ENCODE results near the gene TMEM132E.

TMEM132E gene

DNA sequence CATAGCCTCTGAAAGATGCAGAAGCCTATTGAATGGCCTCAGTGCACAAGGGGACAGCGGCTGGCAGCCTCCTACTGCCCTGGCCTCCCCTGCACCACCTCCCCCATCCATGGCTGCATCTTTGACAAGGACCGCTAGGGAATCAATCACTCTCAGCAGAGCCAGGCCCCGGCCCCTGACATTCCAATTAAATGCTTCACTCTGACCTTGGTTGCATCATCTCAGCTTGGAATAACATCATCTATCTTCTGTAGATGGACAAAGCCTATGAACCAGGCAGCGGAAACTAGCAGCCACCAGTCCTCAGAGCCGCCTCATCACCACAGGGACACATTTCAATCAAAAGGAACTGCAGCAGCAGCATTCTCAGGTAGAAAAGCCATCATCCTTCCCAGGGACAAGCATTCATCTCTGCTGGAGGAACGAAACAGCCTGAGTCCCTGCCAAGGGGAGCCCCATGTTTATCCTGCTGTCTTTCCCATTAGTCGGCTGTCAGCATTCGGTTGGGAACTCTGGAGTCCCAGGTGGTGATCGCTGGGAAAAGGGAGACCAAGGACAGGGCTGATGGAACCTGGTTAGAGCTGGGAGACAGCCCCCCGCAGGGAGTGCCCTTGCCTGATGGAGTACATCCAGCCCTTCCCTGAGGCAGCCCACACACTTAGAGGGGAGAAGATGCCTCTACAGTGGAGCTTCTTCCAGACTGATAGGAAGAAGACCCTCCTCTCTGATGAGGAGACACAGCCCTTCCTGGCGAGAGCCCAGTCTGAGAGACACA lies 11.5 kb upstream of the TMEM132E start:
- DNase-seq (ENCODE audit: low spot score): peak; percentile 69

DNA sequence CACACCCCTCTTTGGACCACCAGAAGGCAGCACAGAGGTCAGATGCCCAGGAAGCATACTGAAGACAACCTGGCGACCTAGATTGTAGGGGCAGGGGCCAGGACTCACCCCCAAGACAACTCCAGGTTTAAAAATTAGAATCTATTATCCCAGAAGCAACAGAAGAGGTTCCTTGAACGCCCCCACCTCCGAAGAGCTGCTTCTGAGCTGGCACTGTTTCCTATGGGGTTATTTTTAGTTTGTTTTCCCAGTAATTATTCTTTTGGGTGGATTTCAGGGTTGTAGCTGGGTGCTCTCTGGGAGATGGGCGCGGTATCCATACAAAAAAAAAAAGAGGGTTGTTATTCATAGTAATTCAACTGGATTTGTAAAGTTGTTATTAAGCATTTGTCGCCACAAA lies 10.4 kb upstream of the TMEM132E start:
- DNase-seq (ENCODE audit: low spot score): no peak

DNA sequence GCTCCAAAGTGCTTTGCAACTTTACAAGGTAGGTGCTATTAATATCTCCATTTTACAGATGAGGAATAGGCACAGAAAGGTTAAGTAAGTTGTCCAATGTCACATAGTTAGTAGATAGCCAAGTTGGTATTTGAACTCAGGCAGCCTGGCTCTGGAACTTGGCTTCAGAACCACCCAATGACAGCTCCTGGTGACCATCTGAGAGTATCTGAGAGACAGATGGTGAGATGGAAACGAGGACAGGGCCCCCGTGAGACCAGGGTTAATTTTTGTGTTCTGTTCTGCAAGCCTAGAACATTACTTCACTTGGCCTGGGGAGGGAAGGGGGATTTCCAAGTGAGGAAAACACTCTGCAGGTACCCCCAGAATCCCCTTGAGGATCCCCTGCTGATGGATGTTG lies 9.8 kb upstream of the TMEM132E start:
- no peak for DNase-seq (ENCODE audit: low spot score)

DNA sequence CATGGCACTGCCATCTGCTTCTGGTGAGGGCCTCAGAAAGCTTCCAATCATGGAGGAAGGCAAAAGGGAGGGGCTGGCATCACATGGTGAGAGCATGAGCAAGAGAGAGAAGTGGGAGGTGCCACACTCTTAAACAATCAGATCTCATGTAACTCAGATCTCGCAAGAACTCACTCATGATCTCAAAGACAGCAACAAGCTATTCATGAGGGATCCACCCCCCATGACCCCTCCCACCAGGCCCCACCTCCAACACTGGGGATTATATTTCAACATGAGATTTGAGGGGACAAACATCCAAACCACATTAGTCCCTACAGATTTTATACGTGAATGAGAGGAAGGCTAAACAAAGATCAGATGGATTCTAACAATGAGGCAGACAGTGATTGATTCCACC lies 8.9 kb upstream of the TMEM132E start:
- peak; percentile 53 for DNase-seq (ENCODE audit: low spot score)

DNA sequence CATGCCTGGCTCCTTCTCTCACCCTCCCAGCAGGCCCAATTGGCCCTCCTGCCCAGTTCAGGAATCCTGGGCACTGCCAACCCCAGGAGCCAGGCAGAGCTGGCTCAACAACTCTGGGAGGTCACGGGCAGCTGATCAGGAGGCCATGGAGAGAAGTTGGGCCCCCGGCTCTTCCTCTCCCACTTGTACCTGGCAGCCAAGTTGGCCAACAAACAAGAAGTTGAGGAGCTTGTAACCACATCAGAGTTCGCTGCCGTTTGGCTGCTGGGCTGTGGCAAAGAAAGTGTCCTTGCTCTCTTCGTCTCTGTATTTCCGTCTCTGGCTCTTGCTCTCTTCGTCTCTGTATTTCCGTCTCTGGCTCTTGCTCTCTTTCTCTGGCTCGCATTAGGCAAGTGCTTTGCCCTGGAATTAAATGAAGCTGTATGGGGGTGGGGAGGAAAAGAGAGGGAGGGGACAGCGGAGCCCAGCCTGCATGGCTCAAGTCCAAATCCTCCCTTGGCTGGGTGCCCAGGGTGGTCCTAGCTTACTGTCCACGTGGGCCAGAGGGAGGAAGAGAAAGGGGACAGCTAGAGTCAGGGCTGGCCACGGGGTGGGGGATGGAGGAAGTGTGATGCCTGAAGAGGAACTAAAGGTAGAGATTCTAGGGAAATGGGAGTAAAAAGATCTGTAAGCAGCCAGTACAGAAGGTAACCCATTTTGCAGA lies 7.8 kb upstream of the TMEM132E start:
- no peak for DNase-seq (ENCODE audit: low spot score)

DNA sequence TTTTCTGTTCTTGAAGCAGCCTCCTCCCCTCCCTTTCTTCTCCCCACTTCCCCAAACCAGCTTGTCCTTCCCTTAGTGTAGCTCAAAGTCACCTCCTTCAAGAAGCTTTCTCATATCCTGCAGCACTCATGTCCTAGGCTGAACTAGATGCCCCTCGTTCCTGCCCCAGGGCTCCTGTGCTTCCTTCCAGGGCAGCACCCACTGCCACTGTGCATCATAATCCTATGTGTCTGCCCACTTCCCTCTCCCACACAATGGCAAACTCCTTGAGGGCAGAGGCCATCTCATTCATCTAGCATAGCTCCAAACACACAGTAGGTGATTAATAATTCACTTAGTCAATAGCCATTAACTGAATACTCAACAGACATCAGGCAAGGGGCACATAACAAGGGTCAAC lies 6.9 kb upstream of the TMEM132E start:
- DNase-seq (ENCODE audit: low spot score): no peak

DNA sequence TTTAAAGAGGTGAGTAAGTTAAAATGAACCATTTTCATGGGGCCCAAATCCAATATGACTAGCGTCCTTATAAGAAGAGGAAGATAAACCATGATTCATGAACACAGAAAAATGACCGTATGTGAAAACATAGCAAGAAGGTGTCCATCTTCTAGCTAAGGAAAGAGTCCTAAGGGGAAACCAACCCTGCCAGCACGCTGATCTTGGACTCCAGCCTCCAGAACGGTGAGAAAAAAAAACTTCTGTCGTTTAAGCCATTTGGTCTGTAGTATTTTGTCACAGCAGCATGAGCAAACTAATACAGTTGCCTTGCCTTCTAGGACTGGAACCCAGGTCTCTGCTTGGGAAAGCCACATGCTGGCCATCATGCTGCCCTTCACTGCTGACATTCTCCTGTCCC lies 4.2 kb upstream of the TMEM132E start:
- no peak for DNase-seq (ENCODE audit: low spot score)

DNA sequence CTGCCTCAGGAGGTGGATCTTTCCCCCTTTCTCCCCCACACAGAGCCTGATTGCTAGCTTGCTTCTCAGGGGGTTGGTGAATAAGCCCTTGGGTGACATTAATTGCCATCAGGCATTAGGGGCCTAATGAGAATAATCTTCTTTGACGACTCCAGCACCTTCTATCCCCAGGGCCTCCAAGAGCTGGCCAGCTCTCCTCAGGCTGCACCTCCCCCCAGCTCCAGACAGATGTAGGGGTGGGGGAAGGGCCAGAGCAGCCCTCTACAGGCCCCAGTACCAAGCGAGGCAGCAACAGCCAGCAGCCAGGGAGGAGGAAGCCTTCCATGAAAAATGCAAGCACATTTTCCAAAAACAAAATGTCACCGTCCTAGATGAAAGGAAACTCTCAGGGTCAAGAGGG lies 1.4 kb upstream of the TMEM132E start:
- peak; percentile 53 for DNase-seq (ENCODE audit: low spot score)

DNA sequence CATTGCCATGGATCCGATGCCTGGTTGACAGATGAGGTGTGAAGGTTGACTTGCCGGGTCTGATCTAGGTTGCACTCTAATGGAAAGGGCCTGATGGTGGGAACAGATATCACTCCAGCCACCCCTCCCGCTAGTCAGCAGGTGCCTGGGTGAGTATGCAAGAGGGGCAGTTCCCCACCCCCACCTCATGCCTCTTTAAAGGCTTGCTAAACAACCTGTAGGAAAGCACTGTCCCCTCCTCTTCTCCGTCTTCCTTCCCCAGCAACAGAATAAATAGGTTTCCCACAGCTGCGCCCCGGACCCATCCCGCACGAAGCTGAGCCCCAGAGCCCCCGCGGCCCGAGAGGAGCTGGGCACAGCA lies 746 bp upstream of the TMEM132E start:
- DNase-seq (ENCODE audit: low spot score): no peak

DNA sequence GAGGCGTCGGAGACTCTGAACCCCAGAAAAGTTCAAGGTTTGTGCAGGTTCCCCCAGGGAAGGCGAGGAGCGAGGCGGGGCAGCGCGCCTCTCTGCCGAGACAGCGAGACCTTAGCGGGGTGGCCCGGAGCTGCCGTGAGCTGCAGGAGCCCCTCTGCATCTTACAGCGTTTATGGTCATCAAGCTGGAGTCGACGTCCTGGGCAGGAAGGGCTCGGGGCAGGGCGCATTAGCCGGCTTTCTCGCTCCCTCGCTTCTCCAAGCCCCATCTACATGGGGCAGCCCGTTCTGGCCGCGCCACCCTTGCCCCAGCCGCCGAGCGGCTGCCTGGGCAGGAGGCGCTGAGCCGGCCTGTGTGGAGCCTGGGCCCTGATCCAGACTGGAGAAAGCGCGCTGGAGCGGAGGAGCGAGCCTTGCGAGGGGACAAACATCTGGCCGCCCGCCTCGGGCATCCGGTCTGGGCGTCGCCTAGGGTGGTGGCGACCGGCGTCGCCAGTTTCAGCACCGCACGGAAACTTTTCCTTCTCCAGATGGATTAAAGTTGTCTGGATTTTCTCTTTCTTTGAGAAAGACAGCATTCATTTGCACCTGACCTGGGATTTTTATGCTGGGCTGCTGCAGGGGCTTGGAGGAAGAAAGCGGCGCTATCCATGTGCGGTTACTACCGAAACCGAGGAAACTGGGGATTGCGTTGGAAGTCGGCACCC lies 750 bp downstream of the TMEM132E start:
- DNase-seq (ENCODE audit: low spot score): no peak

DNA sequence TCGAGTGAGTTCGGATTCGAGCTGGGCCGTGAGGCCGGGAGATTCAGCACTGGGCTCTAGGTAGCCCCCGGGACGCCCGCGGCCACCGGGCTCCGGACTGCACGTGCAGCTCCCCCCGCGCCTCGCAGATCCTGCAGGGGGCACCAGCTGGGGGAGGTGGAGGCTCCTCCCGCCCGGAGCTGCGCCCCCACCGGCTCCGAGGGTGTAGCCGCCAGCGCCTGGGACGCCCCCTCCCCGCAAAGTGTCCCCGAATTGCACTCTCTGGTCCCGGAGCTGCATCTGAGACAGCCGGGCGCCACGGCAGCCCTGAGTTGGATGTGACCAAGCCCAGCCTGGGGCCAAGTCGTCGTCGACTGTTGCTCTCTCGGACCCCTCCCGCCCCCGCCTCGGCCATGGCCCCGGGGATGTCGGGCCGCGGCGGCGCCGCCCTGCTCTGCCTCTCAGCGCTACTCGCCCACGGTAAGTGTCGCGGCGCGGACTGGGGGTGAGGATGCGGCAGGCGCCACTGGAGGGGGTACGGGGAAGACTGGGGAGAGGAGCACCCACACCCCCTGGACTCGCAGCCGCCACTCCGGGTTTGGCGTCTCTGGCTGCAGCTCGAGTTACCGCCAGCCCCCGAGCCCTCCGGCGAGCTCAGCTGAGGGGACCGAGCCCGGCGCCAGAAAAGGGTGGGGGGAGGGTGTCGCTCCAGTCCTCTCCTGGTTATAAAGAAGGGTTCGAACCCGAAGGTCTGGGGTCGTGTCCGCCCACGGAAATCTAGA lies 1.5 kb downstream of the TMEM132E start:
- DNase-seq (ENCODE audit: low spot score): peak; percentile 47

DNA sequence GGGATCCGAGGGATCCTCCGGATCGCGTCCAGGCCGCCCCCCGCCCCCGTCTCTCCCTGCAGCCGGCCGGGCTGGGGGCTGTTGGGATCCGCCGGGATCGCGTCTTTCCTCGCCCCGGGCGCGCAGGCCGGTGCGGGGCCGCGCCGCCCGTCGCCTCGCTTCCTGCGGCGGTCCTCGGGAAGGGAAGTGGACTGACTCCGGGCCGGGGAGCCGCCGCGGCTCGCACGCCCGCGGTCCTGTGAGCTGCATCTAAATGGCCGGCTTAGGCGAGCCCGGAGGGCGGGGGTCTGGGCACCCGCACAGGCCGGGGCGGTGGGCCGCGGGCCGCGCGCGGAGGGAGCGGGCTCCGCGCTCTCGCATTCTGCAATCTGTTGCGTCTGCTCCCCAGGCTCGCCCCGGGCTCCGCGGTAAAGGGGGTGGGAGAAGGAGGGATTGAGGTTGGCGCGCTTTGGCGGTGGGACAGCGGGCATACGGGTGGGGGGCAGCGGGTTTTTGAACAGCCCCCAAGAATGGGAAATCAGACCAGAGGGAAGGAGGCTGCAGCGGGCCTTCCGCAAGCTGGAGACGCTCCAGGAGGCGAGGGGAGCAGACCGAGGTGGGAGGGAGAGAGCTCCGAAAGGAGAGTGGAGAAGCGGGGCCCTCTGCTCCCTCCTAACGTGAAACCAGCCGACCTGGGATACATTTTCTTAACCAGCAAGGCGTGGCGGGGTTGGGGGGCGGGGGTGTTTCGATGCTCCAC lies 2.2 kb downstream of the TMEM132E start:
- no peak for DNase-seq (ENCODE audit: low spot score)

DNA sequence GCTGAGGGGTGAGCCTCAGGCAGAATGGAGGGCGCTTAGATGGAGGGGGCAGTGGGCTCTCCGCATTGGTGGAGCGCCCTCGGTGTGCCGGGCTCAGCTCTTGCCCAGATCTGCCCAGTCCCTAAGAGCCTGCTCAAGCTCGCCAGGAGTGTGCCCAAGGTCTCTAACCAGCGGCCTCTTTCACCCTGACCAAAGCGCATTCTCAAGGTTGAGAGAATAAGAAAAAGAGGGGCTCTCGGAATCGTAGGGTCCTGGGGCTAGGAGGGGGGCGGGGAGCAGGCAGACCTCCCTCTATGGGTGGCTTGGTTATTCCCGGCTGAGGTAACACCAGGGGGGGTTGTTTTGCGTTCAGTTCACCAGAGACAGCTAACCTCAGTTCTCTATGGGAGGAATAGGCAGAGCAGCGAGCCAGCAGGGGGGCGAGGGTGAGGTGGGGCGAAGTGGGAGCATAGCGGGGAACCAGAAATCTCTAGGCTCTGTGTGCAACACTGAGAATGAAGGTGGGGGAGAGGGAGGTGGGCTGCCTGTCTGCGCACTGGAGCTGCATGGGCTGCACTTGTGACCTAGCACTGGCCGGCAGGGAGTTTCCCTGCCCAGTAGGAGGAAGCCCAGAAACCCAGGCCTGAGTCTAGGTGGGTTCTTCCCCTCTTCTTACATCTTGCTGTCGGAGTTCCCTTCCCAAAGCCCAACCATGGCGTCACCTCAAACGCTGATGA lies 3.0 kb downstream of the TMEM132E start:
- no peak for DNase-seq (ENCODE audit: low spot score)

DNA sequence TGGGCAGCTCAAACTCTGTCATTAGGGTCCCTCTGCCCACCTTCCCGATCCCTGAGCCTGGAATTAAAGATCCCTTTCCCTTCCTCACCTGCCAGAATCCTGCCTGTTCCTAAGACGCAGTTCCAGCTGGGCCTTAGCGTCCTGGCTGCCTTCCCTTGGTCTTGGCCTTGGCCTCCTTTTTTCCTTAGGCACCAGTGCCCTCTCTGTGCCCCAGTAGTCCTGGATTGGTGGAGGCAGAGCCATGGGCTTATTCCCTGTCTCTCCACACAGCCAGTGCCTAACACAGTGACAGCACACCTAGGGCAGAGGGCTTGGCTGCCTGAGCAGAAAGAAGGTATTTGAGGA lies 3.5 kb downstream of the TMEM132E start:
- DNase-seq (ENCODE audit: low spot score): no peak

DNA sequence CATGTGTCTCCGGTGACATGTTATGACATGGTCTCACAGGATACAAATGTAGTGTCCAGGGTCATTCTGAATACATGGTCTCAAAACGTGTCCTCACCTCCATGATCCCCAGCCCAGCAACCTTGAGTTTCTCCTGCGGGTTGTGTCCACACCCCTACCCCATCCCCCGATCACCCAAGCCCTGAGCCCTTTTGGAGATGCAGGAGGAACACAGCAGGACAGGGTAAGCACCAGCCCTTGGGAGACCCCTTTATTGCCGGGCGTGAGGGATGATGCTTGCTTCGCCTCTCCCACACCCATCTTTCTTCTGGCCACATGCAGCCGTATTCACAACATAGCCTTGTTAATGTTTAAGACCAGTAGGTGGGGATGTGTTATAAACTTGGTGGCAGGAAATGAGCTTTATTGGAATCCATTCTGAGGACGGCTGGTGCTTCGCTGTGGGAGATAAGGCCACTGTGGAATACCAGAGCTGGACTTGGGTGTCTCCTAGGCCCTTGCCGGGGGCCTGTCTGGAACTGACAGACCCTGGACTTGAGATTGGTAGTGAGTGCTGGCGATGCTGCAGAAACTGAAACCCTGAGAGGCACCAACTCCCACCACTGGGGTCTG lies 5.5 kb downstream of the TMEM132E start:
- DNase-seq (ENCODE audit: low spot score): peak; percentile 69

DNA sequence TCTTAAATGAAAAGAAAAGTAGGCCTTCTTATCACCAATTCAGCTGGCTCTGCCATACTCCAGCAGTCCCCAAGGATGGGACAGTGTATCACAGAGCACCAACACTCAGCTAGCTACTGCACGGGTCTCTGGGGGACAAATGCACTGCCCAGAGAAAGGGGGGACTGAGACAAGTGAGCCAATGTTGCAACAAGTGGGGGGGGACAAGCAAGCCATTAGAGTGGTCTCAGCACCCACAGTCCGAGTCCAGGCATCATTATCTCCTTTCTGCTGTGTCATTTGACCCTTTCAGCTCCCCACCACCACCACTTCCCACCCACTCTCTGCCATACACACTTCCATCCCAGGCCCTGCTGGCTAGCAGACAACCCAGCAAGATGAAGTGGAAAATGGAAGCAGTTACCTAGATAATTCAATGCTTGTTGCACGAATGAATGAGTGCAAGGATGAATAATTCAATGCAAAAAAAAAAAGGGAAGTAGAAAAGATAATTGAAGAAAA lies 7.0 kb downstream of the TMEM132E start:
- DNase-seq (ENCODE audit: low spot score): no peak

DNA sequence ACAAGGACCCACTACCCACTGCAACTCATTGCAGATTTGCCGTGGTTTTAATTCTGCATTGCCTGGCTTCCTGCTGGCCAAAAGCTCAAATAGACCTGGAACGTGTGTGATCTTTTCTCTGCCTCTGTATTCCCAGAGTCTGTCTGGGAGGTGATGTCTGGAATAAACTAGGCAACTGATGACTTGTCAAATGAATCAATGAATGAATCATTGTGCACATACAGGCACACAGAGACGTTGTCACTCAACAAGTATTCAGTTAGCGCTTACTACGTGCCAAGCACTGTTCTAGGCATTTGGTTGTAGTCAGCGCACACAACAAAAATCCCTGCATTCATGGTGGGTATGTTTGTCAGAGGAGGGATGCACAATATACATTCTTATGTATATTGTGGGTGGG lies 8.9 kb downstream of the TMEM132E start:
- DNase-seq (ENCODE audit: low spot score): no peak

DNA sequence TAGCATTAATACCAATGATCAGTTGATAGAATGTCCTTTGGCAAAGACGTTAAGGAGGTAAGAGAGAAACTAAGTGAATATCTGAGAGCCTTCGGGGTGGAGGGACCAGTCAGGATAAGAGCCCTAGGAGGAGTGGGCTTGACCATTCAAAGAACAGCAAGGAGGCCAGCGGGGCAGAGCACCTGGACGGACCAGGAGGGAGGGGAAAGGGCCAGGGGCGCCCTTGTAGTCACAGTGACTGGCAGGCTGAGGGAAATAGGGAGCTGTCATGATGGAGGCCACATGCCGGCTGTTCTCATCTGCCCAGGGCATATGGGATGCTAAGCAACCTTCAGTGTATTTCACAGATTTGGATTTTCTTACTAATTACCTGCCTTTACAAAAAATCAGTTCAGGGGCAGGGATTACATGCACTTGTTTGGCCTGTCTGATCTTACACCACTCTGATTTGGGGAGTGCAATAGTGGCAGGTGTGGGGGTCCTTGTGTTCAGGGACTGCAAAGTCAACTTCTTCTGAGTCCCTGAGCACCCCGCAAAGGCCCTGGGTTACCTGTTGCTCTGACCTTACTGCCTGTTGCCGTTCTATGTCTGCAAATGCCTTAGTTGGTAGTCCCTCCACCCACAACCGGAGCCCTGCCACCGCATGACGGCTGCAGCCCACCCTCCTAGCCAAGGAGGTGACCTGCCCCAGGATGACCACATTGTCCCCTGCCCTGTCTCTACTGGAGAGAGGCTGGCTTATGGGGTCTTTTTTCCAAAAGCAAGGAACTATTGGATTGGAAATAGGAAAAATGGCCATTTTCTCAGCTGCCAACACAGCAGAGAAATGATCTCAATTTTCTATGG lies 10.0 kb downstream of the TMEM132E start:
- no peak for DNase-seq (ENCODE audit: low spot score)

DNA sequence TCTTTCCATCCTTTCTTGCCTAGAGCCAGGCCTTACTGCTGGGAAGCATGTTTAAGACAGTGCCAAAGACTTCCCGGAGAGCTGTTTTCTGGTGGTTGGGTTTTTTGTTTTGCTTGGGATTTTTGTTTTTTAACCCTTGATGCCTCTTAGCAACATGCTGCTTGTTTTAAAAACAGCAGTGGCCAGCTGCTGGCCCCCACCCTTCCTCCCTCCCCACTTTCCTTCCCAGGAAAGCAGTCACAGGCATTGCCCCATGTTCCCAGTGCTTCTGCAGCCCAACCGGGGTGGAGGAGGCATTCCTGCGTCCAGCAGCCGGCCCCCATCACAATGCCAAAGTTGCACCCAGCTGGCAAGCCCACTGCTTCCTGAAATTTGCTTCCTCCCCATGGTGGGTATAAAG lies 12.6 kb downstream of the TMEM132E start:
- DNase-seq (ENCODE audit: low spot score): no peak

All from SK-N-DZ (cell line).